NCI-H2107 treated with DMSO at 0.1 percent for 48 hours (cell line): Measurements from ENCODE around the gene CD28.
"Not testable (repeated sequence)": the region's sequence is repeated elsewhere in the genome, so short reads cannot be mapped to it uniquely, and the experiment has no call there.

Source experiments
- DNase-seq: peaks from one replicate; lab custom pipeline; 2025; ENCODE audit not compliant: unreplicated experiment; lab: John Stamatoyannopoulos, UW

Gene CD28

GRCh38 chr2:203781151-203781550 is 74.7 kb downstream of the CD28 start:
- DNase-seq = no peak

GRCh38 chr2:203782262-203782976 is 76.0 kb downstream of the CD28 start:
- DNase-seq = no peak

DNA sequence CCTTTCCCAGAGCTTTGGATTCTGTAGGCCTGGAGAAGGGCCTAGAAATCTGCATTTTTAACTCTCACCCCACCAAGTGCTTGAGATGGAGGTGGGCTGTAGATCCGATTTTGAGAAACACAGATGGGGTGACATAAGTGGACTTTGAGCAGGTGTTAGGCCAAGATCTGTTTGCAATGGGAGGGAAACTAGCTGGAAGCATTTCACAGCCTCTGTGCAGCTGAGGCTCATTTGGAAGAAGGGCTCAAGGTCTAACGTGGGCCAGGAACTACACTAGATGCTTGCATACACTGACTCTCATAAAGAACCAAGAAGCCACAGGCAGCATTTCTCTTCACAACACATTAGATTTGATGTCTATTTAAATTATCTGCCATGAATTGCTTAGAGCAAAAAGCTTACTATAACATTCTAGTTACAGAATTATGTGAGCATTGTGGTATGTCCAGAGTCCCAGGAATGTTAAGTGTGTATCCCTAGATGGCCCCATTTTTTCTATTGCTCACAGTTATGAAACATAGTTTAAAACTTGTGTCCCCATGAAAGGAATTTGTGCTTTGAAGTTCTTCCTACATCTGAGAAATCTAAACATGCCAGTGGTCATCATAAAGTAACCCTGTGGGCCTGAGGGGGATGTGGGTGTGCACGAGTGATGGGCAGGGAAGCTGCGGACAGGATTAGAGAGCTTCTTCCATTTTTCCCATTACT is 77.2 kb downstream of the CD28 start:
- DNase-seq = no peak

DNA sequence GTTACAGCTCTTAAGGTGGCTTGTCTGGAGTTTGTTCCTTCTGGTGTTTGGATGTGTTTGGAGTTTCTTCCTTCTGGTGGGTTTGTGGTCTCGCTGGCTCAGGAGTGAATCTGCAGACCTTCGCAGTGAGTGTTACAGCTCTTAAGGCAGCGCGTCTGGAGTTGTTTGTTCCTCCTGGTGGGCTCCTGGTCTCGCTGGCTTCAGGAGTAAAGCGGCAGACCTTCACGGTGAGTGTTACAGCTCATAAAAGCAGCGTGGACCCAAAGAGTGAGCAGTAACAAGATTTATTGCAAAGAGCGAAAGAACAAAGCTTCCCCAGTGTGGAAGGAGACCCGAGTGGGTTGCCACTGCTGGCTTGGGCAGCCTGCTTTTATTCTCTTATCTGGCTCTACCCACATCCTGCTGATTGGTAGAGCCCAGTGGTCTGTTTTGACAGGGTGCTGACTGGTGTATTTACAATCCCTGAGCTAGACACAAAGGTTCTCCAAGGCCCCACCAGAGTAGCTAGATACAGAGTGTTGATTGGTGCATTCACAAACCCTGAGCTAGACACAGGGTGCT is 78.4 kb downstream of the CD28 start:
- not testable (repeated sequence) for DNase-seq

- not testable (repeated sequence) for DNase-seq
Observed at GRCh38 chr2:203785391-203786110, 79.1 kb downstream of the CD28 start.

- DNase-seq = peak; percentile 48
Observed at GRCh38 chr2:203786549-203787351, 80.3 kb downstream of the CD28 start.

DNA sequence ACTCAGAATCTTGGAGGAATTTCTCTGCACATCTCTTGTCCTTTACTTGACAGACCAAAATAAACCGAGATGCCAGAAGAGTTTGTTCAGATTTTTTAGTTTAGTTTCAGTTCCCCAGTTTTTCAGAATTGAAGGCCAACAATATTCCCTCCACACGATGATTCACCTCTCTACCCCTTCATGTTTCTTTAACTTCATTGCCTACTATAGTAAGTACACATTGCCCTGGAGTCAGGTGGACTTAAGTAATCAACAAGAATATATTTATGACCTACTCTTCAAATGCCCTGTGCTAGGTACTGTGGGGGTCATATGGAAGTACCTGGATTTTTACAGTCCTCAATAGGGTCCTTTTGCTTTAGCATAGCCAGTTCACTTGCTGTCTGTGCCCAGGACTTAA is 81.5 kb downstream of the CD28 start:
- DNase-seq = no peak
